ENCODE results near the gene MMP25. TPM values are rescaled to one million over a fixed set of nuclear protein-coding genes. Genes with fewer than 3 reads are reported as not detected.
"Not testable (repeated sequence)": the region's sequence is repeated elsewhere in the genome, so short reads cannot be mapped to it uniquely, and the experiment has no call there.

The MMP25 gene
- total RNA-seq, 1 experiment from 2014 or later = 0.51 TPM

DNA sequence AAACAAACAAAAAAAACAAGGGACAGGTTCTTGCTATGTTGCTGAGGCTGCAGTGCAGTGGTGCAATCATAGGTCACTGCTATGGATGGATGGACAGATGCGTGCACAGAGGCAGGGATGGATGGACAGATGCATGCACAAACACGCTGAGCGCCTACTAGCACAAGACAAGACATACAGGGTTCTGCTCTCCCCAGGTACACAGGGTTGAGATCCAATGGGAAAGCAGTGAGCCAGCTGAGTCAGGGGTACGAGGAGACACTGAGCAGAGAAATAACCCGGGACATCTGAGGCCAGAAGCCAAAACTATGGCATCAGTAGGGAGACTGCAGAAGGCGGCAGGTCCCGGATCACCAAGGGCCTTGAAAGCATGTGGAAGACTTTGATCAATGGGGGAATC is 25.3 kb downstream of the MMP25 start:
- Histone ChIP-seq H3K79me2 (ENCODE audit: low read length) (no peaks in the 10 kb centered on the region), H3K9me2 (replicated peaks; ENCODE audit: low read length) (no peaks in the 10 kb centered on the region), H4K20me1 (ENCODE audit: low read length) (no peaks in the 10 kb centered on the region), H2AFZ (ENCODE audit: low read length) (no peak overlapping the region), H3K4me3 (ENCODE audit: low read length) (no peak overlapping the region), H3K4me2 (ENCODE audit: low read length) (no peak overlapping the region), H3K27ac (ENCODE audit: low read length) (no peak overlapping the region), H3K36me3 (ENCODE audit: low read depth, low read length) (no peaks in the 10 kb centered on the region), H3K27me3 (ENCODE audit: low read length) (no peaks in the 10 kb centered on the region), H3K4me1 (ENCODE audit: insufficient read depth, low read length) (no peaks in the 10 kb centered on the region), H3K9ac (ENCODE audit: low read length) (no peak overlapping the region), H3F3A (ENCODE audit: low read length, unreplicated experiment) (no peaks in the 10 kb centered on the region), H3K9me3 (ENCODE audit: low read length) (no peaks in the 10 kb centered on the region)
- BruUV-seq (replicated peaks) = no TSS peak
- no peak for ATAC-seq
- no peak for DNase-seq
- POLR2A ChIA-PET (ENCODE audit: unreplicated experiment) = no interaction called here
- intact Hi-C loops (cut with micrococcal nuclease) = no loop called here
- CTCF ChIA-PET = no interaction called here
- TF ChIP-seq EZH2 (IDR thresholded peaks at IDR 0.05; ENCODE audit: low read length, unreplicated experiment) (no peak), EZH2phosphoT487 (IDR thresholded peaks at IDR 0.05; ENCODE audit: borderline replicate concordance, low read length) (no peak), CTCF (conservative IDR thresholded peaks at IDR 0.05; ENCODE audit: low read depth, low read length) (no peak)

- H2AFZ ChIP-seq (ENCODE audit: low read length); H3K9me2 ChIP-seq (replicated peaks; ENCODE audit: low read length); DNase-seq; H4K20me1 ChIP-seq (ENCODE audit: low read length); H3F3A ChIP-seq (ENCODE audit: low read length, unreplicated experiment); H3K27me3 ChIP-seq (ENCODE audit: low read length); H3K9ac ChIP-seq (ENCODE audit: low read length); H3K36me3 ChIP-seq (ENCODE audit: low read depth, low read length); H3K27ac ChIP-seq (ENCODE audit: low read length); H3K4me1 ChIP-seq (ENCODE audit: insufficient read depth, low read length); intact Hi-C loops (cut with micrococcal nuclease); H3K4me2 ChIP-seq (ENCODE audit: low read length); H3K4me3 ChIP-seq (ENCODE audit: low read length); H3K9me3 ChIP-seq (ENCODE audit: low read length); H3K79me2 ChIP-seq (ENCODE audit: low read length); BruUV-seq (replicated peaks); ATAC-seq; POLR2A ChIA-PET (ENCODE audit: unreplicated experiment); CTCF ChIA-PET: not testable (repeated sequence)
Observed at GRCh38 chr16:3072148-3072547, 25.8 kb downstream of the MMP25 start.

- H3K4me2 ChIP-seq (ENCODE audit: low read length); intact Hi-C loops (cut with micrococcal nuclease); H3K9me3 ChIP-seq (ENCODE audit: low read length); H3K9me2 ChIP-seq (replicated peaks; ENCODE audit: low read length); BruUV-seq (replicated peaks); H3K79me2 ChIP-seq (ENCODE audit: low read length); ATAC-seq; H3K4me1 ChIP-seq (ENCODE audit: insufficient read depth, low read length); POLR2A ChIA-PET (ENCODE audit: unreplicated experiment); CTCF ChIA-PET; H3K9ac ChIP-seq (ENCODE audit: low read length); H3K27me3 ChIP-seq (ENCODE audit: low read length); H3K36me3 ChIP-seq (ENCODE audit: low read depth, low read length); DNase-seq; H2AFZ ChIP-seq (ENCODE audit: low read length); H3F3A ChIP-seq (ENCODE audit: low read length, unreplicated experiment); H3K27ac ChIP-seq (ENCODE audit: low read length); H4K20me1 ChIP-seq (ENCODE audit: low read length); H3K4me3 ChIP-seq (ENCODE audit: low read length): not testable (repeated sequence)
Observed at GRCh38 chr16:3072576-3073263, 26.4 kb downstream of the MMP25 start.

- Histone ChIP-seq H3K4me2 (ENCODE audit: low read length) (no peak overlapping the region), H3K9me2 (replicated peaks; ENCODE audit: low read length) (no peaks in the 10 kb centered on the region), H3K9ac (ENCODE audit: low read length) (no peak overlapping the region), H3K27me3 (ENCODE audit: low read length) (no peaks in the 10 kb centered on the region), H3K36me3 (ENCODE audit: low read depth, low read length) (no peaks in the 10 kb centered on the region), H4K20me1 (ENCODE audit: low read length) (no peaks in the 10 kb centered on the region), H3F3A (ENCODE audit: low read length, unreplicated experiment) (no peaks in the 10 kb centered on the region), H3K9me3 (ENCODE audit: low read length) (no peaks in the 10 kb centered on the region), H2AFZ (ENCODE audit: low read length) (no peak overlapping the region), H3K4me3 (ENCODE audit: low read length) (no peak overlapping the region), H3K4me1 (ENCODE audit: insufficient read depth, low read length) (no peaks in the 10 kb centered on the region), H3K79me2 (ENCODE audit: low read length) (no peaks in the 10 kb centered on the region), H3K27ac (ENCODE audit: low read length) (no peak overlapping the region)
- CTCF ChIA-PET = no interaction called here
- ATAC-seq (no peak), DNase-seq (no peak)
- intact Hi-C loops (cut with micrococcal nuclease) = no loop called here
- TF ChIP-seq EZH2 (IDR thresholded peaks at IDR 0.05; ENCODE audit: low read length, unreplicated experiment) (no peak), EZH2phosphoT487 (IDR thresholded peaks at IDR 0.05; ENCODE audit: borderline replicate concordance, low read length) (no peak), CTCF (conservative IDR thresholded peaks at IDR 0.05; ENCODE audit: low read depth, low read length) (no peak)
- BruUV-seq (replicated peaks) = no TSS peak
- POLR2A ChIA-PET (ENCODE audit: unreplicated experiment) = no interaction called here
Observed at GRCh38 chr16:3073448-3073847, 27.1 kb downstream of the MMP25 start.

Measured in PC-3 (cell line).